C4-2B (cell line): ENCODE results near the gene CHRNA7.

Source experiments
- ZFX ChIP-seq: fragments of 450-650 bp; IDR thresholded peaks from 2 replicates; pipeline ENCODE4 v1.6.1; 2017
- TF ChIP-seq, protein P1 (sequence below): fragments of 450-650 bp; conservative IDR thresholded peaks from 2 replicates; pipeline ENCODE4 v1.5.1; 2017; ENCODE audit warnings: mild to moderate bottlenecking

DNA sequence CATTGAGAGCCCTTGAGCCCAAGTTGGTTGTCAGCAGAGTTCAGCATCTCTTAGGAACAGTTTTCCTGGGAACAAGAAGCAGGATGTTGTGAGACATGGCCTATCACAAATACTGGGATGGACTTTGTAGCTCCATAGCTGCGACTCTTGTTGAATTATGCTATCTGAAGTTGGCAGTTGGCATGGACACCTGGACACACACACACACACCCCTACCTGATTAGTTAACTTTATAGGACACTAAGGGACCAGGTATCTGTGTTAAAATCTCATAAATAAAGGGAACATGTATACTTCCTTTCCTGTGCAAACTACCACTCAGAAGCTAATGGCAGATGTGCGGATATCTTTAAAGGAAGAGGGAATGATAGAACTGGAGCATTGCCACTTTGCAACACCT, 10.2 kb upstream of the CHRNA7 start:
- TF ChIP-seq, protein P1, sequence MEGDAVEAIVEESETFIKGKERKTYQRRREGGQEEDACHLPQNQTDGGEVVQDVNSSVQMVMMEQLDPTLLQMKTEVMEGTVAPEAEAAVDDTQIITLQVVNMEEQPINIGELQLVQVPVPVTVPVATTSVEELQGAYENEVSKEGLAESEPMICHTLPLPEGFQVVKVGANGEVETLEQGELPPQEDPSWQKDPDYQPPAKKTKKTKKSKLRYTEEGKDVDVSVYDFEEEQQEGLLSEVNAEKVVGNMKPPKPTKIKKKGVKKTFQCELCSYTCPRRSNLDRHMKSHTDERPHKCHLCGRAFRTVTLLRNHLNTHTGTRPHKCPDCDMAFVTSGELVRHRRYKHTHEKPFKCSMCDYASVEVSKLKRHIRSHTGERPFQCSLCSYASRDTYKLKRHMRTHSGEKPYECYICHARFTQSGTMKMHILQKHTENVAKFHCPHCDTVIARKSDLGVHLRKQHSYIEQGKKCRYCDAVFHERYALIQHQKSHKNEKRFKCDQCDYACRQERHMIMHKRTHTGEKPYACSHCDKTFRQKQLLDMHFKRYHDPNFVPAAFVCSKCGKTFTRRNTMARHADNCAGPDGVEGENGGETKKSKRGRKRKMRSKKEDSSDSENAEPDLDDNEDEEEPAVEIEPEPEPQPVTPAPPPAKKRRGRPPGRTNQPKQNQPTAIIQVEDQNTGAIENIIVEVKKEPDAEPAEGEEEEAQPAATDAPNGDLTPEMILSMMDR: no peak
- TF ChIP-seq ZFX: no peak
